ENCODE data around the gene SHLD1.

GRCh38 chr20:5710551-5710950 lies 39.6 kb upstream of the SHLD1 start:
- TF ChIP-seq, protein P1, sequence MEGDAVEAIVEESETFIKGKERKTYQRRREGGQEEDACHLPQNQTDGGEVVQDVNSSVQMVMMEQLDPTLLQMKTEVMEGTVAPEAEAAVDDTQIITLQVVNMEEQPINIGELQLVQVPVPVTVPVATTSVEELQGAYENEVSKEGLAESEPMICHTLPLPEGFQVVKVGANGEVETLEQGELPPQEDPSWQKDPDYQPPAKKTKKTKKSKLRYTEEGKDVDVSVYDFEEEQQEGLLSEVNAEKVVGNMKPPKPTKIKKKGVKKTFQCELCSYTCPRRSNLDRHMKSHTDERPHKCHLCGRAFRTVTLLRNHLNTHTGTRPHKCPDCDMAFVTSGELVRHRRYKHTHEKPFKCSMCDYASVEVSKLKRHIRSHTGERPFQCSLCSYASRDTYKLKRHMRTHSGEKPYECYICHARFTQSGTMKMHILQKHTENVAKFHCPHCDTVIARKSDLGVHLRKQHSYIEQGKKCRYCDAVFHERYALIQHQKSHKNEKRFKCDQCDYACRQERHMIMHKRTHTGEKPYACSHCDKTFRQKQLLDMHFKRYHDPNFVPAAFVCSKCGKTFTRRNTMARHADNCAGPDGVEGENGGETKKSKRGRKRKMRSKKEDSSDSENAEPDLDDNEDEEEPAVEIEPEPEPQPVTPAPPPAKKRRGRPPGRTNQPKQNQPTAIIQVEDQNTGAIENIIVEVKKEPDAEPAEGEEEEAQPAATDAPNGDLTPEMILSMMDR (conservative IDR thresholded peaks at IDR 0.05; ENCODE audit: low read depth in 2 of 2), result no peak
- TF ChIP-seq EZH2 (IDR thresholded peaks at IDR 0.05; ENCODE audit: low read depth, unreplicated experiment) (no peak), POLR2AphosphoS5 (IDR thresholded peaks at IDR 0.05; ENCODE audit: low read depth) (no peak), JUNB (IDR thresholded peaks at IDR 0.05; ENCODE audit: unreplicated experiment) (no peak), EZH2phosphoT487 (IDR thresholded peaks at IDR 0.05; ENCODE audit: unreplicated experiment) (no peak), STAT1 (IDR thresholded peaks at IDR 0.05; ENCODE audit: unreplicated experiment) (no peak), ETS1 (IDR thresholded peaks at IDR 0.05) (no peak), CREB1 (CRISPR knock-in tag; IDR thresholded peaks at IDR 0.05; ENCODE audit: low read depth) (no peak), ZNF331 (CRISPR knock-in tag; IDR thresholded peaks at IDR 0.05; ENCODE audit: low read depth) (no peak), NANOG (IDR thresholded peaks at IDR 0.05; ENCODE audit: borderline replicate concordance) (no peak), ZNF114 (CRISPR knock-in tag; IDR thresholded peaks at IDR 0.05) (no peak)
- TF ChIP-seq, protein P2, sequence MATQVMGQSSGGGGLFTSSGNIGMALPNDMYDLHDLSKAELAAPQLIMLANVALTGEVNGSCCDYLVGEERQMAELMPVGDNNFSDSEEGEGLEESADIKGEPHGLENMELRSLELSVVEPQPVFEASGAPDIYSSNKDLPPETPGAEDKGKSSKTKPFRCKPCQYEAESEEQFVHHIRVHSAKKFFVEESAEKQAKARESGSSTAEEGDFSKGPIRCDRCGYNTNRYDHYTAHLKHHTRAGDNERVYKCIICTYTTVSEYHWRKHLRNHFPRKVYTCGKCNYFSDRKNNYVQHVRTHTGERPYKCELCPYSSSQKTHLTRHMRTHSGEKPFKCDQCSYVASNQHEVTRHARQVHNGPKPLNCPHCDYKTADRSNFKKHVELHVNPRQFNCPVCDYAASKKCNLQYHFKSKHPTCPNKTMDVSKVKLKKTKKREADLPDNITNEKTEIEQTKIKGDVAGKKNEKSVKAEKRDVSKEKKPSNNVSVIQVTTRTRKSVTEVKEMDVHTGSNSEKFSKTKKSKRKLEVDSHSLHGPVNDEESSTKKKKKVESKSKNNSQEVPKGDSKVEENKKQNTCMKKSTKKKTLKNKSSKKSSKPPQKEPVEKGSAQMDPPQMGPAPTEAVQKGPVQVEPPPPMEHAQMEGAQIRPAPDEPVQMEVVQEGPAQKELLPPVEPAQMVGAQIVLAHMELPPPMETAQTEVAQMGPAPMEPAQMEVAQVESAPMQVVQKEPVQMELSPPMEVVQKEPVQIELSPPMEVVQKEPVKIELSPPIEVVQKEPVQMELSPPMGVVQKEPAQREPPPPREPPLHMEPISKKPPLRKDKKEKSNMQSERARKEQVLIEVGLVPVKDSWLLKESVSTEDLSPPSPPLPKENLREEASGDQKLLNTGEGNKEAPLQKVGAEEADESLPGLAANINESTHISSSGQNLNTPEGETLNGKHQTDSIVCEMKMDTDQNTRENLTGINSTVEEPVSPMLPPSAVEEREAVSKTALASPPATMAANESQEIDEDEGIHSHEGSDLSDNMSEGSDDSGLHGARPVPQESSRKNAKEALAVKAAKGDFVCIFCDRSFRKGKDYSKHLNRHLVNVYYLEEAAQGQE (IDR thresholded peaks at IDR 0.05; ENCODE audit: unreplicated experiment), result no peak
- TF ChIP-seq, protein P3, sequence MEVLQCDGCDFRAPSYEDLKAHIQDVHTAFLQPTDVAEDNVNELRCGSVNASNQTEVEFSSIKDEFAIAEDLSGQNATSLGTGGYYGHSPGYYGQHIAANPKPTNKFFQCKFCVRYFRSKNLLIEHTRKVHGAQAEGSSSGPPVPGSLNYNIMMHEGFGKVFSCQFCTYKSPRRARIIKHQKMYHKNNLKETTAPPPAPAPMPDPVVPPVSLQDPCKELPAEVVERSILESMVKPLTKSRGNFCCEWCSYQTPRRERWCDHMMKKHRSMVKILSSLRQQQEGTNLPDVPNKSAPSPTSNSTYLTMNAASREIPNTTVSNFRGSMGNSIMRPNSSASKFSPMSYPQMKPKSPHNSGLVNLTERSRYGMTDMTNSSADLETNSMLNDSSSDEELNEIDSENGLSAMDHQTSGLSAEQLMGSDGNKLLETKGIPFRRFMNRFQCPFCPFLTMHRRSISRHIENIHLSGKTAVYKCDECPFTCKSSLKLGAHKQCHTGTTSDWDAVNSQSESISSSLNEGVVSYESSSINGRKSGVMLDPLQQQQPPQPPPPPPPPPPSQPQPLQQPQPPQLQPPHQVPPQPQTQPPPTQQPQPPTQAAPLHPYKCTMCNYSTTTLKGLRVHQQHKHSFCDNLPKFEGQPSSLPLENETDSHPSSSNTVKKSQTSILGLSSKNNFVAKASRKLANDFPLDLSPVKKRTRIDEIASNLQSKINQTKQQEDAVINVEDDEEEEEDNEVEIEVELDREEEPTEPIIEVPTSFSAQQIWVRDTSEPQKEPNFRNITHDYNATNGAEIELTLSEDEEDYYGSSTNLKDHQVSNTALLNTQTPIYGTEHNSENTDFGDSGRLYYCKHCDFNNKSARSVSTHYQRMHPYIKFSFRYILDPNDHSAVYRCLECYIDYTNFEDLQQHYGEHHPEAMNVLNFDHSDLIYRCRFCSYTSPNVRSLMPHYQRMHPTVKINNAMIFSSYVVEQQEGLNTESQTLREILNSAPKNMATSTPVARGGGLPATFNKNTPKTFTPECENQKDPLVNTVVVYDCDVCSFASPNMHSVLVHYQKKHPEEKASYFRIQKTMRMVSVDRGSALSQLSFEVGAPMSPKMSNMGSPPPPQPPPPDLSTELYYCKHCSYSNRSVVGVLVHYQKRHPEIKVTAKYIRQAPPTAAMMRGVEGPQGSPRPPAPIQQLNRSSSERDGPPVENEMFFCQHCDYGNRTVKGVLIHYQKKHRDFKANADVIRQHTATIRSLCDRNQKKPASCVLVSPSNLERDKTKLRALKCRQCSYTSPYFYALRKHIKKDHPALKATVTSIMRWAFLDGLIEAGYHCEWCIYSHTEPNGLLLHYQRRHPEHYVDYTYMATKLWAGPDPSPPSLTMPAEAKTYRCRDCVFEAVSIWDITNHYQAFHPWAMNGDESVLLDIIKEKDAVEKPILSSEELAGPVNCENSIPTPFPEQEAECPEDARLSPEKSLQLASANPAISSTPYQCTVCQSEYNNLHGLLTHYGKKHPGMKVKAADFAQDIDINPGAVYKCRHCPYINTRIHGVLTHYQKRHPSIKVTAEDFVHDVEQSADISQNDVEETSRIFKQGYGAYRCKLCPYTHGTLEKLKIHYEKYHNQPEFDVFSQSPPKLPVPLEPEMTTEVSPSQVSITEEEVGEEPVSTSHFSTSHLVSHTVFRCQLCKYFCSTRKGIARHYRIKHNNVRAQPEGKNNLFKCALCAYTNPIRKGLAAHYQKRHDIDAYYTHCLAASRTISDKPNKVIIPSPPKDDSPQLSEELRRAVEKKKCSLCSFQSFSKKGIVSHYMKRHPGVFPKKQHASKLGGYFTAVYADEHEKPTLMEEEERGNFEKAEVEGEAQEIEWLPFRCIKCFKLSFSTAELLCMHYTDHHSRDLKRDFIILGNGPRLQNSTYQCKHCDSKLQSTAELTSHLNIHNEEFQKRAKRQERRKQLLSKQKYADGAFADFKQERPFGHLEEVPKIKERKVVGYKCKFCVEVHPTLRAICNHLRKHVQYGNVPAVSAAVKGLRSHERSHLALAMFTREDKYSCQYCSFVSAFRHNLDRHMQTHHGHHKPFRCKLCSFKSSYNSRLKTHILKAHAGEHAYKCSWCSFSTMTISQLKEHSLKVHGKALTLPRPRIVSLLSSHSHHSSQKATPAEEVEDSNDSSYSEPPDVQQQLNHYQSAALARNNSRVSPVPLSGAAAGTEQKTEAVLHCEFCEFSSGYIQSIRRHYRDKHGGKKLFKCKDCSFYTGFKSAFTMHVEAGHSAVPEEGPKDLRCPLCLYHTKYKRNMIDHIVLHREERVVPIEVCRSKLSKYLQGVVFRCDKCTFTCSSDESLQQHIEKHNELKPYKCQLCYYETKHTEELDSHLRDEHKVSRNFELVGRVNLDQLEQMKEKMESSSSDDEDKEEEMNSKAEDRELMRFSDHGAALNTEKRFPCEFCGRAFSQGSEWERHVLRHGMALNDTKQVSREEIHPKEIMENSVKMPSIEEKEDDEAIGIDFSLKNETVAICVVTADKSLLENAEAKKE (CRISPR knock-in tag; IDR thresholded peaks at IDR 0.05), result no peak
